HepG2 (cell line): ENCODE results near the gene HIPK2. TPM values are rescaled to one million over a fixed set of nuclear protein-coding genes. Genes with fewer than 3 reads are reported as not detected.

Experiments used
- HDAC1 ChIP-seq: sonication (generic); formaldehyde crosslinking; IDR thresholded peaks from 2 replicates; pipeline ENCODE4 v1.5.1; 2020; ENCODE audit warnings: mild to moderate bottlenecking, missing genetic modification reagents
- HNRNPLL ChIP-seq: fragments of 200-400 bp; formaldehyde crosslinking; IDR thresholded peaks from 2 replicates; pipeline ENCODE4 v1.6.1; 2017; ENCODE audit warnings: mild to moderate bottlenecking, low read depth, low read length; ENCODE audit not compliant: poor library complexity, severe bottlenecking
- MTA3 ChIP-seq: sonication (generic); formaldehyde crosslinking; IDR thresholded peaks from 2 replicates; pipeline ENCODE4 v1.4.0; 2020; ENCODE audit warnings: missing genetic modification reagents
- MYNN ChIP-seq: sonication (generic); formaldehyde crosslinking; IDR thresholded peaks from 2 replicates; pipeline ENCODE4 v1.4.0; 2020; ENCODE audit warnings: mild to moderate bottlenecking, low read depth, missing genetic modification reagents
- RFXAP ChIP-seq: sonication (generic); formaldehyde crosslinking; IDR thresholded peaks from 2 replicates; pipeline ENCODE4 v1.4.0; 2020; ENCODE audit warnings: missing genetic modification reagents, borderline replicate concordance
- ZFP36L2 ChIP-seq: sonication (generic); formaldehyde crosslinking; IDR thresholded peaks from 2 replicates; pipeline ENCODE4 v1.4.0; 2020; ENCODE audit warnings: missing genetic modification reagents
- ZFP41 ChIP-seq: sonication (generic); formaldehyde crosslinking; IDR thresholded peaks from 2 replicates; pipeline ENCODE4 v1.4.0; 2020; ENCODE audit warnings: mild to moderate bottlenecking, missing genetic modification reagents, borderline replicate concordance
- ZNF230 ChIP-seq: sonication (generic); formaldehyde crosslinking; IDR thresholded peaks from 2 replicates; pipeline ENCODE4 v1.4.0; 2020; ENCODE audit warnings: mild to moderate bottlenecking, missing genetic modification reagents
- ZNF382 ChIP-seq: sonication (generic); formaldehyde crosslinking; IDR thresholded peaks from 2 replicates; pipeline ENCODE4 v1.5.0; 2020; ENCODE audit warnings: missing genetic modification reagents, mild to moderate bottlenecking, borderline replicate concordance
- ZNF501 ChIP-seq: sonication (generic); formaldehyde crosslinking; IDR thresholded peaks from 2 replicates; pipeline ENCODE4 v1.5.1; 2020; ENCODE audit warnings: mild to moderate bottlenecking, moderate library complexity, missing genetic modification reagents
- ZNF552 ChIP-seq: sonication (generic); formaldehyde crosslinking; IDR thresholded peaks from 2 replicates; pipeline ENCODE4 v1.9.0; 2022; ENCODE audit warnings: missing genetic modification reagents, mild to moderate bottlenecking, borderline replicate concordance
- ZNF629 ChIP-seq: sonication (generic); formaldehyde crosslinking; conservative IDR thresholded peaks from 2 replicates; pipeline ENCODE4 v1.5.0; 2020; ENCODE audit warnings: missing genetic modification reagents
- ZNF775 ChIP-seq: sonication (generic); formaldehyde crosslinking; IDR thresholded peaks from 2 replicates; pipeline ENCODE4 v1.4.0; 2020; ENCODE audit warnings: missing genetic modification reagents, mild to moderate bottlenecking, moderate library complexity, borderline replicate concordance
- polyA plus RNA-seq, 8 experiments: library from polyadenylated mRNA; depleted of rRNA in 3 of 8; stranded (reverse) in 7 of 8; unstranded in 1 of 8; fragments of >200 nt; fragmentation: Illumina TruSeq in 4 of 8; extraction: Trizol in 4 of 8; gene quantifications; 2 replicates each; pipeline versions ENCODE4 v1.2.1 to v1.2.3, GENCODE V29; 2011 to 2016; ENCODE audit warnings: low read depth in 4 of 8, missing spikeins in 1 of 8, mixed read lengths in 1 of 8; ENCODE audit not compliant: insufficient read depth in 1 of 8
- total RNA-seq, 5 experiments: library from RNA; depleted of rRNA; stranded (reverse); fragments of >200 nt; fragmentation: Illumina TruSeq; extraction: Trizol; gene quantifications; 2 replicates each; pipeline ENCODE4 v1.2.3, GENCODE V29; 2016; ENCODE audit warnings: low read depth in 1 of 5
- TF ChIP-seq, protein P1 (sequence below): IDR thresholded peaks from 2 replicates; pipeline ENCODE4 v1.6.1; 2016; ENCODE audit warnings: missing compliant biosample characterization, missing genetic modification reagents, borderline replicate concordance
- TF ChIP-seq, protein P2 (sequence below): sonication (generic); formaldehyde crosslinking; IDR thresholded peaks from 2 replicates; pipeline ENCODE4 v1.8.1; 2023; ENCODE audit warnings: missing genetic modification reagents, inconsistent platforms, borderline replicate concordance
- TF ChIP-seq, protein P3 (sequence below): sonication (generic); formaldehyde crosslinking; IDR thresholded peaks from 2 replicates; pipeline ENCODE4 v1.9.0; 2021; ENCODE audit warnings: missing genetic modification reagents, mild to moderate bottlenecking, borderline replicate concordance
- TF ChIP-seq, protein P4 (sequence below): sonication (generic); formaldehyde crosslinking; IDR thresholded peaks from 2 replicates; pipeline ENCODE4 v1.5.0; 2020; ENCODE audit warnings: mild to moderate bottlenecking, low read depth, missing genetic modification reagents, borderline replicate concordance
- TF ChIP-seq, protein P5 (sequence below): sonication (generic); formaldehyde crosslinking; IDR thresholded peaks from 2 replicates; pipeline ENCODE4 v1.4.0; 2020; ENCODE audit warnings: missing genetic modification reagents
- TF ChIP-seq, protein P6 (sequence below): sonication (generic); formaldehyde crosslinking; conservative IDR thresholded peaks from 2 replicates; pipeline ENCODE4 v1.4.0; 2020; ENCODE audit warnings: missing genetic modification reagents

The HIPK2 gene
- total and polyA plus RNA-seq, 2 of the 13 experiments (the other 11 are each of a cell fraction or from before 2014, with no cell fraction given): 14.4 to 20.2 TPM

DNA sequence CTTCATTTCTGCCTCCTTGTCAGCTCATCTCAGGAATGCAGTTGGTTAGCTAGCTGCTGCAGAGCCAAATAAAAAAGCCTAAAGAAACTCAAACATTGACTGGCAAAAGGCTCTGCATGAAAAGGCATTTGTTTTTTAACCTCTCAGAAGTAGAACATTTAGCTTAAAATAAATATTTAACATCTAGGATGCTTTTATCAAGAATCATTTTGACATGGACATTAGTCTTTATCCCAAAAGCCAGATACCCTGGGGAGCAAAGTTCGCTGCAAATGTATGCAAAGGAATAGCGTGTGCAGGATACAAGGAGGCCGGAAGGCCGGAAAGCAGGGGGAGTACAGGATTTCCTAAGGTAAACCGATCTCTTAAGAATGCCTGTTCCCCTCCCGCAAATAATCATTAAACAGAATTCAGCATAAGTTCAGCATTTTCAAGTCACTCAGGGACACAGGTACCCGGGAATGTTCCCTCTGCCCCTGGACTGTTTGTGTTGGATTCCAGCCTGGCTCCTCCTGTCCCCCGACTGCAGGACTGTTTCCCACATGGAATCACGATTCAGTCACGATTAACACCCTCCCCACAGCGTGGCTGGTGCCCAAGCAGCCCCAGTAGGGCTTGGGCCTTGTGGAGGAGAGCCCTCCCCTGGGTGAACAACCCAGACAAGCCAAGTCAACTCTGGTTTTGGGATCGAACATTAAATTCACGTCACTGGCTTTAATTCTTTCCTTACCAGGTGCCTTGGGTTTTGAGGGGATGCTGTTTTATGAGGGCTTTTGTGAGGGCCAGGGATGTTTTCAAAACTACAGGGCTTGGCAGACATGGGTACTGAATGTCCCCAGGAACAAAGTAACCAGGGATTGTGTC, 97.8 kb downstream of the HIPK2 start (continued):
- TF ChIP-seq HNRNPLL (no peak), HDAC1 (CRISPR knock-in tag) (no peak), ZNF629 (no peak), ZNF552 (CRISPR knock-in tag) (no peak), ZNF501 (0 out of 2 replicates have a peak, but pooled peaks have one; percentile 42), ZNF230 (no peak), MTA3 (no peak), RFXAP (CRISPR knock-in tag) (no peak), ZNF382 (no peak), MYNN (CRISPR knock-in tag) (no peak), ZNF775 (CRISPR knock-in tag) (no peak), ZFP36L2 (no peak), ZFP41 (CRISPR knock-in tag) (no peak)
- TF ChIP-seq, protein P1, sequence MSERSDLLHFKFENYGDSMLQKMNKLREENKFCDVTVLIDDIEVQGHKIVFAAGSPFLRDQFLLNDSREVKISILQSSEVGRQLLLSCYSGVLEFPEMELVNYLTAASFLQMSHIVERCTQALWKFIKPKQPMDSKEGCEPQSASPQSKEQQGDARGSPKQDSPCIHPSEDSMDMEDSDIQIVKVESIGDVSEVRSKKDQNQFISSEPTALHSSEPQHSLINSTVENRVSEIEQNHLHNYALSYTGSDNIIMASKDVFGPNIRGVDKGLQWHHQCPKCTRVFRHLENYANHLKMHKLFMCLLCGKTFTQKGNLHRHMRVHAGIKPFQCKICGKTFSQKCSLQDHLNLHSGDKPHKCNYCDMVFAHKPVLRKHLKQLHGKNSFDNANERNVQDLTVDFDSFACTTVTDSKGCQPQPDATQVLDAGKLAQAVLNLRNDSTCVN: no peak
- TF ChIP-seq, protein P2, sequence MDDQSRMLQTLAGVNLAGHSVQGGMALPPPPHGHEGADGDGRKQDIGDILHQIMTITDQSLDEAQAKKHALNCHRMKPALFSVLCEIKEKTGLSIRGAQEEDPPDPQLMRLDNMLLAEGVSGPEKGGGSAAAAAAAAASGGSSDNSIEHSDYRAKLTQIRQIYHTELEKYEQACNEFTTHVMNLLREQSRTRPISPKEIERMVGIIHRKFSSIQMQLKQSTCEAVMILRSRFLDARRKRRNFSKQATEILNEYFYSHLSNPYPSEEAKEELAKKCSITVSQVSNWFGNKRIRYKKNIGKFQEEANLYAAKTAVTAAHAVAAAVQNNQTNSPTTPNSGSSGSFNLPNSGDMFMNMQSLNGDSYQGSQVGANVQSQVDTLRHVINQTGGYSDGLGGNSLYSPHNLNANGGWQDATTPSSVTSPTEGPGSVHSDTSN: no peak
- TF ChIP-seq, protein P3, sequence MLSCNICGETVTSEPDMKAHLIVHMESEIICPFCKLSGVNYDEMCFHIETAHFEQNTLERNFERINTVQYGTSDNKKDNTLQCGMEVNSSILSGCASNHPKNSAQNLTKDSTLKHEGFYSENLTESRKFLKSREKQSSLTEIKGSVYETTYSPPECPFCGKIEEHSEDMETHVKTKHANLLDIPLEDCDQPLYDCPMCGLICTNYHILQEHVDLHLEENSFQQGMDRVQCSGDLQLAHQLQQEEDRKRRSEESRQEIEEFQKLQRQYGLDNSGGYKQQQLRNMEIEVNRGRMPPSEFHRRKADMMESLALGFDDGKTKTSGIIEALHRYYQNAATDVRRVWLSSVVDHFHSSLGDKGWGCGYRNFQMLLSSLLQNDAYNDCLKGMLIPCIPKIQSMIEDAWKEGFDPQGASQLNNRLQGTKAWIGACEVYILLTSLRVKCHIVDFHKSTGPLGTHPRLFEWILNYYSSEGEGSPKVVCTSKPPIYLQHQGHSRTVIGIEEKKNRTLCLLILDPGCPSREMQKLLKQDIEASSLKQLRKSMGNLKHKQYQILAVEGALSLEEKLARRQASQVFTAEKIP (CRISPR knock-in tag): no peak
- TF ChIP-seq, protein P4, sequence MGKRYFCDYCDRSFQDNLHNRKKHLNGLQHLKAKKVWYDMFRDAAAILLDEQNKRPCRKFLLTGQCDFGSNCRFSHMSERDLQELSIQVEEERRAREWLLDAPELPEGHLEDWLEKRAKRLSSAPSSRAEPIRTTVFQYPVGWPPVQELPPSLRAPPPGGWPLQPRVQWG (CRISPR knock-in tag): no peak
- TF ChIP-seq, protein P5, sequence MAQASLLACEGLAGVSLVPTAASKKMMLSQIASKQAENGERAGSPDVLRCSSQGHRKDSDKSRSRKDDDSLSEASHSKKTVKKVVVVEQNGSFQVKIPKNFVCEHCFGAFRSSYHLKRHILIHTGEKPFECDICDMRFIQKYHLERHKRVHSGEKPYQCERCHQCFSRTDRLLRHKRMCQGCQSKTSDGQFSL (CRISPR knock-in tag): no peak
- TF ChIP-seq, protein P6, sequence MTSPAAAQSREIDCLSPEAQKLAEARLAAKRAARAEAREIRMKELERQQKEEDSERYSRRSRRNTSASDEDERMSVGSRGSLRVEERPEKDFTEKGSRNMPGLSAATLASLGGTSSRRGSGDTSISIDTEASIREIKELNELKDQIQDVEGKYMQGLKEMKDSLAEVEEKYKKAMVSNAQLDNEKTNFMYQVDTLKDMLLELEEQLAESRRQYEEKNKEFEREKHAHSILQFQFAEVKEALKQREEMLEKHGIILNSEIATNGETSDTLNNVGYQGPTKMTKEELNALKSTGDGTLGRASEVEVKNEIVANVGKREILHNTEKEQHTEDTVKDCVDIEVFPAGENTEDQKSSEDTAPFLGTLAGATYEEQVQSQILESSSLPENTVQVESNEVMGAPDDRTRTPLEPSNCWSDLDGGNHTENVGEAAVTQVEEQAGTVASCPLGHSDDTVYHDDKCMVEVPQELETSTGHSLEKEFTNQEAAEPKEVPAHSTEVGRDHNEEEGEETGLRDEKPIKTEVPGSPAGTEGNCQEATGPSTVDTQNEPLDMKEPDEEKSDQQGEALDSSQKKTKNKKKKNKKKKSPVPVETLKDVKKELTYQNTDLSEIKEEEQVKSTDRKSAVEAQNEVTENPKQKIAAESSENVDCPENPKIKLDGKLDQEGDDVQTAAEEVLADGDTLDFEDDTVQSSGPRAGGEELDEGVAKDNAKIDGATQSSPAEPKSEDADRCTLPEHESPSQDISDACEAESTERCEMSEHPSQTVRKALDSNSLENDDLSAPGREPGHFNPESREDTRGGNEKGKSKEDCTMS (CRISPR knock-in tag): no peak
